ENCODE measurements around the gene CNTNAP2. TPM values are rescaled to one million over a fixed set of nuclear protein-coding genes. Genes with fewer than 3 reads are reported as not detected.

The CNTNAP2 gene
- total and polyA plus RNA-seq, 2 of the 8 experiments (the other 6 are each of a cell fraction or from before 2014, with no cell fraction given) = 27.9 to 71.0 TPM

DNA sequence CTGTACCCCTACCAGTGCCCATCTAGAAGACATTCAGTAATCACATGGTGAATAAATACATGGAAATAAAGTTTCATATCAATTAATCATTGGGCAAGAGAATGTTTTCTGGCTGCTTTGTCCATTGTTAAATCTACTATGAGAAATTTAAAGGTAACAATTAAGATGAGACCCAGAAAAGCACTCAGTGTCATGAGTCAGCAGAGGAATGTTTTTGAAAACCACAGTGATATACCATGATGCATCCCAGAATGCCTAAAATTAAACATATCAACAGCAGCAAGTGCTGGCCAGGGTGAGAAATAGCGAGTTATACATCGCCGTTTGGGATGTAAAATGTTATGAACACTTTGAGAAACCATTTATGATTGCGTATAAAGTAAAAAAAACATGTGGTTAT lies 1648.7 kb downstream of the CNTNAP2 start:
- no peak overlapping the region for H3K4me3 ChIP-seq (ENCODE audit: extremely low read depth in 1 of 4, insufficient read depth in 2 of 4, low read depth in 3 of 4, low read length in 4 of 4)
- ChIA-PET CTCF (ENCODE audit: partially characterized antibody) (no interaction called here), POLR2A (ENCODE audit: partially characterized antibody) (no interaction called here)
- no peak overlapping the region for H2BK20ac ChIP-seq (ENCODE audit: low read length)
- DNase-seq (ENCODE audit: low read depth in 1 of 2, low spot score in 2 of 2) (no peak), FAIRE-seq (no peak)
- H3K4me1 ChIP-seq (replicated peaks in 1 of 4; ENCODE audit: control insufficient read depth in 3 of 4, insufficient read depth in 4 of 4, low read length in 3 of 4) = no peaks in the 10 kb centered on the region
- H3K23me2 ChIP-seq (ENCODE audit: low read depth, low read length) = no peaks in the 10 kb centered on the region; the same call in 1 of the 2 replicates
- no peak overlapping the region for H2BK5ac ChIP-seq (ENCODE audit: low read depth, low read length)
- H3K9ac ChIP-seq (replicated peaks in 1 of 4; ENCODE audit: extremely low read depth in 1 of 4, low read depth in 3 of 4, low read length in 3 of 4) = no peak overlapping the region
- H3K36me3 ChIP-seq (ENCODE audit: control insufficient read depth in 2 of 4, insufficient read depth in 4 of 4, low read length in 3 of 4) = no peaks in the 10 kb centered on the region
- no peak overlapping the region for H4K91ac ChIP-seq (replicated peaks; ENCODE audit: insufficient read length, low read length)
- no peaks in the 10 kb centered on the region for H4K20me1 ChIP-seq (replicated peaks in 1 of 2; ENCODE audit: control insufficient read depth in 1 of 2, insufficient read depth in 2 of 2, low read length in 2 of 2)
- H2BK12ac ChIP-seq (ENCODE audit: low read depth, low read length) = no peak overlapping the region
- no peak overlapping the region for H3K18ac ChIP-seq (ENCODE audit: extremely low read depth, low read length)
- H2AFZ ChIP-seq (ENCODE audit: low read length) = no peak overlapping the region
- no peak overlapping the region for H2BK120ac ChIP-seq (replicated peaks; ENCODE audit: low read depth, low read length)
- H3K79me1 ChIP-seq (ENCODE audit: low read depth, low read length) = no peaks in the 10 kb centered on the region
- no peak overlapping the region for H4K8ac ChIP-seq (ENCODE audit: extremely low read depth, insufficient read depth, low read length)
- no peak overlapping the region for H3K14ac ChIP-seq (ENCODE audit: insufficient read length)
- no peak overlapping the region for H4K5ac ChIP-seq (ENCODE audit: insufficient read length, low read depth, low read length)
- no peaks in the 10 kb centered on the region for H3K9me3 ChIP-seq (ENCODE audit: insufficient read depth in 2 of 2, low read depth in 1 of 2, low read length in 1 of 2)
- WGBS, 2 experiments (ENCODE audit: extremely low coverage in 1 of 2, insufficient coverage in 1 of 2, insufficient read length in 1 of 2, insufficient replicate concordance in 2 of 2, low coverage in 1 of 2, low lambda C conversion rate in 2 of 2, missing lambda C conversion rate in 1 of 2) = 92% methylated on average over 4 of the region's 4 CpGs; no CpG with 5 or more reads in 1 of the 2 experiments
- no peaks in the 10 kb centered on the region for H3K79me2 ChIP-seq (ENCODE audit: control insufficient read depth in 1 of 2, insufficient read depth in 2 of 2, low read length in 2 of 2)
- H2BK15ac ChIP-seq (ENCODE audit: low read length) = no peak overlapping the region
- H3K23ac ChIP-seq (ENCODE audit: insufficient read length) = no peak overlapping the region
- no peak overlapping the region for H3K56ac ChIP-seq (replicated peaks; ENCODE audit: insufficient read length, low read depth, low read length)
- no peak overlapping the region for H3K4me2 ChIP-seq (ENCODE audit: insufficient read depth in 1 of 2, low read depth in 2 of 2, low read length in 2 of 2)
- no peak overlapping the region for H3K27ac ChIP-seq (ENCODE audit: low read depth, low read length)
- H2AK5ac ChIP-seq (ENCODE audit: low read depth, low read length) = no peak overlapping the region
- no peak overlapping the region for H3K4ac ChIP-seq (replicated peaks; ENCODE audit: insufficient read length, low read depth, low read length)
- H3K27me3 ChIP-seq (replicated peaks in 1 of 4; ENCODE audit: control insufficient read depth in 3 of 4, extremely low read depth in 1 of 4, insufficient read depth in 3 of 4, low read length in 3 of 4) = no peaks in the 10 kb centered on the region
- TF ChIP-seq TAF7 (optimal IDR thresholded peaks at IDR 0.05; ENCODE audit: borderline replicate concordance, low read depth, low read length) = no peak
- TF ChIP-seq RFX5 (IDR thresholded peaks at IDR 0.05; ENCODE audit: borderline replicate concordance, low read depth, low read length) = no peak
- TF ChIP-seq POLR2A (IDR thresholded peaks at IDR 0.05; ENCODE audit: control extremely low read depth in 1 of 2, low read depth in 2 of 2, low read length in 2 of 2) = no peak
- TF ChIP-seq EZH2 (IDR thresholded peaks at IDR 0.05; ENCODE audit: low read depth, low read length, severe bottlenecking) = no peak
- TF ChIP-seq KDM1A (IDR thresholded peaks at IDR 0.05; ENCODE audit: borderline replicate concordance, low read length) = no peak
- TF ChIP-seq BACH1 (IDR thresholded peaks at IDR 0.05; ENCODE audit: low read length) = no peak
- TF ChIP-seq HDAC2 (IDR thresholded peaks at IDR 0.05; ENCODE audit: borderline replicate concordance in 1 of 2, low read depth in 2 of 2, low read length in 2 of 2) = no peak
- no peak for TF ChIP-seq E2F6 (IDR thresholded peaks at IDR 0.05)
- TF ChIP-seq, protein P1, sequence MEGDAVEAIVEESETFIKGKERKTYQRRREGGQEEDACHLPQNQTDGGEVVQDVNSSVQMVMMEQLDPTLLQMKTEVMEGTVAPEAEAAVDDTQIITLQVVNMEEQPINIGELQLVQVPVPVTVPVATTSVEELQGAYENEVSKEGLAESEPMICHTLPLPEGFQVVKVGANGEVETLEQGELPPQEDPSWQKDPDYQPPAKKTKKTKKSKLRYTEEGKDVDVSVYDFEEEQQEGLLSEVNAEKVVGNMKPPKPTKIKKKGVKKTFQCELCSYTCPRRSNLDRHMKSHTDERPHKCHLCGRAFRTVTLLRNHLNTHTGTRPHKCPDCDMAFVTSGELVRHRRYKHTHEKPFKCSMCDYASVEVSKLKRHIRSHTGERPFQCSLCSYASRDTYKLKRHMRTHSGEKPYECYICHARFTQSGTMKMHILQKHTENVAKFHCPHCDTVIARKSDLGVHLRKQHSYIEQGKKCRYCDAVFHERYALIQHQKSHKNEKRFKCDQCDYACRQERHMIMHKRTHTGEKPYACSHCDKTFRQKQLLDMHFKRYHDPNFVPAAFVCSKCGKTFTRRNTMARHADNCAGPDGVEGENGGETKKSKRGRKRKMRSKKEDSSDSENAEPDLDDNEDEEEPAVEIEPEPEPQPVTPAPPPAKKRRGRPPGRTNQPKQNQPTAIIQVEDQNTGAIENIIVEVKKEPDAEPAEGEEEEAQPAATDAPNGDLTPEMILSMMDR (IDR thresholded peaks at IDR 0.05; ENCODE audit: control extremely low read depth in 1 of 3, insufficient read depth in 1 of 3, low read depth in 1 of 3, low read length in 3 of 3) = no peak
- TF ChIP-seq, protein P2, sequence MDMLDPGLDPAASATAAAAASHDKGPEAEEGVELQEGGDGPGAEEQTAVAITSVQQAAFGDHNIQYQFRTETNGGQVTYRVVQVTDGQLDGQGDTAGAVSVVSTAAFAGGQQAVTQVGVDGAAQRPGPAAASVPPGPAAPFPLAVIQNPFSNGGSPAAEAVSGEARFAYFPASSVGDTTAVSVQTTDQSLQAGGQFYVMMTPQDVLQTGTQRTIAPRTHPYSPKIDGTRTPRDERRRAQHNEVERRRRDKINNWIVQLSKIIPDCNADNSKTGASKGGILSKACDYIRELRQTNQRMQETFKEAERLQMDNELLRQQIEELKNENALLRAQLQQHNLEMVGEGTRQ (IDR thresholded peaks at IDR 0.05; ENCODE audit: low read length) = no peak
